Measurements from ENCODE around the gene TLR8.
"Not testable (repeated sequence)": the region's sequence is repeated elsewhere in the genome, so short reads cannot be mapped to it uniquely, and the experiment has no call there.

TLR8 gene

GRCh38 chrX:12946838-12947544 lies 40.6 kb downstream of the TLR8 start:
- peak; percentile 87 for DNase-seq (ENCODE audit: low spot score)

- no peak for DNase-seq (ENCODE audit: low spot score)
Observed at GRCh38 chrX:12947545-12948235, 41.3 kb downstream of the TLR8 start.

- no peak for DNase-seq (ENCODE audit: low spot score)
Observed at GRCh38 chrX:12948495-12948894, 42.1 kb downstream of the TLR8 start.

- DNase-seq (ENCODE audit: low spot score) = no peak
Observed at GRCh38 chrX:12949205-12949926, 42.9 kb downstream of the TLR8 start.

- peak; percentile 90 for DNase-seq (ENCODE audit: low spot score)
Observed at GRCh38 chrX:12949927-12950656, 43.7 kb downstream of the TLR8 start.

- peak; percentile 80 for DNase-seq (ENCODE audit: low spot score)
Observed at GRCh38 chrX:12950851-12951594, 44.6 kb downstream of the TLR8 start.

GRCh38 chrX:12951595-12951975 lies 45.2 kb downstream of the TLR8 start:
- no peak for DNase-seq (ENCODE audit: low spot score)

GRCh38 chrX:12953420-12953819 lies 47.0 kb downstream of the TLR8 start:
- no peak for DNase-seq (ENCODE audit: low spot score)

- no peak for DNase-seq (ENCODE audit: low spot score)
Observed at GRCh38 chrX:12954376-12954775, 48.0 kb downstream of the TLR8 start.

GRCh38 chrX:12954981-12955380 lies 48.6 kb downstream of the TLR8 start:
- no peak for DNase-seq (ENCODE audit: low spot score)

GRCh38 chrX:12955882-12956703 lies 49.7 kb downstream of the TLR8 start:
- DNase-seq (ENCODE audit: low spot score) = peak; percentile 84

GRCh38 chrX:12956704-12957534 lies 50.5 kb downstream of the TLR8 start:
- peak; percentile 90 for DNase-seq (ENCODE audit: low spot score)

- DNase-seq (ENCODE audit: low spot score) = peak; percentile 15
Observed at GRCh38 chrX:12958059-12958458, 51.6 kb downstream of the TLR8 start.

GRCh38 chrX:12958461-12958860 lies 52.0 kb downstream of the TLR8 start:
- no peak for DNase-seq (ENCODE audit: low spot score)

GRCh38 chrX:12961196-12961718 lies 54.8 kb downstream of the TLR8 start:
- no peak for DNase-seq (ENCODE audit: low spot score)

GRCh38 chrX:12962041-12962504 lies 55.7 kb downstream of the TLR8 start:
- DNase-seq (ENCODE audit: low spot score) = no peak

GRCh38 chrX:12963210-12963850 lies 56.9 kb downstream of the TLR8 start:
- DNase-seq (ENCODE audit: low spot score) = not testable (repeated sequence)

GRCh38 chrX:12965131-12965940 lies 58.9 kb downstream of the TLR8 start:
- no peak for DNase-seq (ENCODE audit: low spot score)
